NCI-H2107 (cell line): ENCODE results near the gene KRT23.

Source experiments
- DNase-seq: peaks from one replicate; lab custom pipeline; 2025; lab: John Stamatoyannopoulos, UW

KRT23 gene

GRCh38 chr17:40937384-40937819 lies at the start of gene KRT23:
Gene KRT23, minus strand, starts transcription at chr17:40937646. Its CDS starts 1,043 bp downstream, at chr17:40936603.
- no peak for DNase-seq

GRCh38 chr17:40986920-40987319 lies 49.5 kb upstream of the KRT23 start:
- DNase-seq = no peak

GRCh38 chr17:40984226-40984625 lies 46.8 kb upstream of the KRT23 start, which contains the start of gene KRT40:
Gene KRT40, minus strand, starts transcription at chr17:40984326. Its CDS starts 53 bp downstream, at chr17:40984273.
- DNase-seq = no peak

GRCh38 chr17:40981115-40981514 lies 43.7 kb upstream of the KRT23 start:
- DNase-seq = no peak

GRCh38 chr17:40980596-40980995 lies 43.1 kb upstream of the KRT23 start:
- no peak for DNase-seq

- no peak for DNase-seq
These were observed 42.7 kb upstream of the KRT23 start for GRCh38 chr17:40980117-40980516.

- DNase-seq = no peak
These were observed 41.2 kb upstream of the KRT23 start for GRCh38 chr17:40978575-40979151.

- no peak for DNase-seq
These were observed 38.1 kb upstream of the KRT23 start for GRCh38 chr17:40975516-40975915.

GRCh38 chr17:40974366-40974765 lies 36.9 kb upstream of the KRT23 start:
- no peak for DNase-seq

GRCh38 chr17:40967582-40967981 lies 30.1 kb upstream of the KRT23 start:
- no peak for DNase-seq

- no peak for DNase-seq
These were observed 29.4 kb upstream of the KRT23 start, which contains the start of gene KRT39 for GRCh38 chr17:40966848-40967247. Gene KRT39, minus strand, starts transcription at chr17:40966948. Its CDS starts 92 bp downstream, at chr17:40966856.

- DNase-seq = no peak
These were observed 26.4 kb upstream of the KRT23 start for GRCh38 chr17:40963838-40964237.

- DNase-seq = no peak
These were observed 24.7 kb upstream of the KRT23 start for GRCh38 chr17:40962059-40962561.

- no peak for DNase-seq
These were observed 24.1 kb upstream of the KRT23 start for GRCh38 chr17:40961591-40961990.

- no peak for DNase-seq
These were observed 22.7 kb upstream of the KRT23 start for GRCh38 chr17:40960144-40960543.

GRCh38 chr17:40958086-40958953 lies 20.9 kb upstream of the KRT23 start:
- DNase-seq = no peak

GRCh38 chr17:40956401-40957254 lies 19.2 kb upstream of the KRT23 start:
- DNase-seq = no peak

- DNase-seq = no peak
These were observed 16.4 kb upstream of the KRT23 start for GRCh38 chr17:40953881-40954280.

- no peak for DNase-seq
These were observed 15.2 kb upstream of the KRT23 start for GRCh38 chr17:40952661-40953060.

GRCh38 chr17:40952154-40952553 lies 14.7 kb upstream of the KRT23 start:
- DNase-seq = no peak

GRCh38 chr17:40951011-40951622 lies 13.7 kb upstream of the KRT23 start:
- DNase-seq = no peak

GRCh38 chr17:40950176-40950575 lies 12.7 kb upstream of the KRT23 start:
- DNase-seq = no peak
